H1 (cell line): ENCODE measurements around the gene PDX1.

ENCODE experiments used
- CEBPB ChIP-seq: IDR thresholded peaks from 2 replicates; pipeline ENCODE4 v1.6.1; 2012; ENCODE audit warnings: low read depth, low read length
- EP300 ChIP-seq, 2 experiments: IDR thresholded peaks; 1 replicate in 1 of 2; 2 replicates in 1 of 2; pipeline ENCODE4 v1.6.1; 2011 to 2012; ENCODE audit warnings: low read depth in 2 of 2, low read length in 2 of 2, mild to moderate bottlenecking in 2 of 2, borderline replicate concordance in 1 of 2, inconsistent platforms in 1 of 2, moderate library complexity in 1 of 2
- POLR2AphosphoS5 ChIP-seq: IDR thresholded peaks from 2 replicates; pipeline ENCODE4 v1.6.1; 2011; ENCODE audit warnings: low read depth, low read length
- SRF ChIP-seq: IDR thresholded peaks from 2 replicates; pipeline ENCODE4 v1.6.1; 2011; ENCODE audit warnings: mild to moderate bottlenecking, low read depth, low read length, moderate library complexity
- TF ChIP-seq, protein P1 (sequence below): fragments of 300-600 bp; sonication (generic); IDR thresholded peaks from 2 replicates; pipeline ENCODE4 v1.7.1; 2012; ENCODE audit warnings: low read length, moderate library complexity, mild to moderate bottlenecking, inconsistent platforms; ENCODE audit not compliant: insufficient replicate concordance

DNA sequence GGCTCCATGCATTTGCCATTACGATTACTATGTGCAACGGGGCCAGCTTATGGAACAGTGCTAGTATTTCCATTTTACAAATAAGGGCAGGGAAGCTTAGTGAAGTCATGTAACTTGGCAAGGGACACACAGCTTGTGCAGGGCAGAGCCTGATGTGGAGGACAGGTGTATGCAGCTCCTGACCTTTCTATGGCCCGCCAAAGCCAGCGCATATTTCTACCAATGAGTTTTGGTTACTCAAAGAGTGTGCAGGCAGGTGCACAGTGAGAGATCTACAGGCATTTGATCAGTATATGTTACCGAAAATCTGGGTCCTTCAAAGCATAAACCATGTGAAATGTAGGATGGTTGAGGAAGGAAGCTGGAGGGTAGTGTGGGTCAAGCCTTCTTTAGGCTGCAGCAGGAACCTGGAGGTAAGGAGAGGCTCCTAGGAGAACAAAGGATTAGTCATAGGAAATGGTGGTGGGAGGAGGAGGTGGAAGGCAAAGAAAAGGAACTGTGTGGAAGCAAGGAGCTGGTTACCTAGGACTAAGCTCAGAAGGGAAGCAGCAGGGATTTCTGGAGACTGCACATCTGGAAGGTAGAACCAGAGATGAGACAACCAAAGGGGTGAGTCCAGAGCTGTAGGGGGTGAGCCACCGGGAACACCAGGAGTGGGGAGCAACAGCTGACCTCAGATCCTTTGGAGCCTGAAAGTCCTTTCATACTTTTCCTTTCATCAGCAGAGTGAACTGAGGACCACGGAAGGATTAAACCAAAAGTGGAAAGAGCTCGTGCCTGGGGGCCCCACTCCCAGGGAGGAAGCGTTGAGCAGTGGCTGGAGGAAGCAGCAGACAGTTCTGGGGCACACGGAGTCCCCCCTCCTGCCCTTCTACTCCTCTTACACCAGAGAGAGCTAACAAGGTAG, 4.2 kb upstream of the PDX1 start:
- TF ChIP-seq, protein P1, sequence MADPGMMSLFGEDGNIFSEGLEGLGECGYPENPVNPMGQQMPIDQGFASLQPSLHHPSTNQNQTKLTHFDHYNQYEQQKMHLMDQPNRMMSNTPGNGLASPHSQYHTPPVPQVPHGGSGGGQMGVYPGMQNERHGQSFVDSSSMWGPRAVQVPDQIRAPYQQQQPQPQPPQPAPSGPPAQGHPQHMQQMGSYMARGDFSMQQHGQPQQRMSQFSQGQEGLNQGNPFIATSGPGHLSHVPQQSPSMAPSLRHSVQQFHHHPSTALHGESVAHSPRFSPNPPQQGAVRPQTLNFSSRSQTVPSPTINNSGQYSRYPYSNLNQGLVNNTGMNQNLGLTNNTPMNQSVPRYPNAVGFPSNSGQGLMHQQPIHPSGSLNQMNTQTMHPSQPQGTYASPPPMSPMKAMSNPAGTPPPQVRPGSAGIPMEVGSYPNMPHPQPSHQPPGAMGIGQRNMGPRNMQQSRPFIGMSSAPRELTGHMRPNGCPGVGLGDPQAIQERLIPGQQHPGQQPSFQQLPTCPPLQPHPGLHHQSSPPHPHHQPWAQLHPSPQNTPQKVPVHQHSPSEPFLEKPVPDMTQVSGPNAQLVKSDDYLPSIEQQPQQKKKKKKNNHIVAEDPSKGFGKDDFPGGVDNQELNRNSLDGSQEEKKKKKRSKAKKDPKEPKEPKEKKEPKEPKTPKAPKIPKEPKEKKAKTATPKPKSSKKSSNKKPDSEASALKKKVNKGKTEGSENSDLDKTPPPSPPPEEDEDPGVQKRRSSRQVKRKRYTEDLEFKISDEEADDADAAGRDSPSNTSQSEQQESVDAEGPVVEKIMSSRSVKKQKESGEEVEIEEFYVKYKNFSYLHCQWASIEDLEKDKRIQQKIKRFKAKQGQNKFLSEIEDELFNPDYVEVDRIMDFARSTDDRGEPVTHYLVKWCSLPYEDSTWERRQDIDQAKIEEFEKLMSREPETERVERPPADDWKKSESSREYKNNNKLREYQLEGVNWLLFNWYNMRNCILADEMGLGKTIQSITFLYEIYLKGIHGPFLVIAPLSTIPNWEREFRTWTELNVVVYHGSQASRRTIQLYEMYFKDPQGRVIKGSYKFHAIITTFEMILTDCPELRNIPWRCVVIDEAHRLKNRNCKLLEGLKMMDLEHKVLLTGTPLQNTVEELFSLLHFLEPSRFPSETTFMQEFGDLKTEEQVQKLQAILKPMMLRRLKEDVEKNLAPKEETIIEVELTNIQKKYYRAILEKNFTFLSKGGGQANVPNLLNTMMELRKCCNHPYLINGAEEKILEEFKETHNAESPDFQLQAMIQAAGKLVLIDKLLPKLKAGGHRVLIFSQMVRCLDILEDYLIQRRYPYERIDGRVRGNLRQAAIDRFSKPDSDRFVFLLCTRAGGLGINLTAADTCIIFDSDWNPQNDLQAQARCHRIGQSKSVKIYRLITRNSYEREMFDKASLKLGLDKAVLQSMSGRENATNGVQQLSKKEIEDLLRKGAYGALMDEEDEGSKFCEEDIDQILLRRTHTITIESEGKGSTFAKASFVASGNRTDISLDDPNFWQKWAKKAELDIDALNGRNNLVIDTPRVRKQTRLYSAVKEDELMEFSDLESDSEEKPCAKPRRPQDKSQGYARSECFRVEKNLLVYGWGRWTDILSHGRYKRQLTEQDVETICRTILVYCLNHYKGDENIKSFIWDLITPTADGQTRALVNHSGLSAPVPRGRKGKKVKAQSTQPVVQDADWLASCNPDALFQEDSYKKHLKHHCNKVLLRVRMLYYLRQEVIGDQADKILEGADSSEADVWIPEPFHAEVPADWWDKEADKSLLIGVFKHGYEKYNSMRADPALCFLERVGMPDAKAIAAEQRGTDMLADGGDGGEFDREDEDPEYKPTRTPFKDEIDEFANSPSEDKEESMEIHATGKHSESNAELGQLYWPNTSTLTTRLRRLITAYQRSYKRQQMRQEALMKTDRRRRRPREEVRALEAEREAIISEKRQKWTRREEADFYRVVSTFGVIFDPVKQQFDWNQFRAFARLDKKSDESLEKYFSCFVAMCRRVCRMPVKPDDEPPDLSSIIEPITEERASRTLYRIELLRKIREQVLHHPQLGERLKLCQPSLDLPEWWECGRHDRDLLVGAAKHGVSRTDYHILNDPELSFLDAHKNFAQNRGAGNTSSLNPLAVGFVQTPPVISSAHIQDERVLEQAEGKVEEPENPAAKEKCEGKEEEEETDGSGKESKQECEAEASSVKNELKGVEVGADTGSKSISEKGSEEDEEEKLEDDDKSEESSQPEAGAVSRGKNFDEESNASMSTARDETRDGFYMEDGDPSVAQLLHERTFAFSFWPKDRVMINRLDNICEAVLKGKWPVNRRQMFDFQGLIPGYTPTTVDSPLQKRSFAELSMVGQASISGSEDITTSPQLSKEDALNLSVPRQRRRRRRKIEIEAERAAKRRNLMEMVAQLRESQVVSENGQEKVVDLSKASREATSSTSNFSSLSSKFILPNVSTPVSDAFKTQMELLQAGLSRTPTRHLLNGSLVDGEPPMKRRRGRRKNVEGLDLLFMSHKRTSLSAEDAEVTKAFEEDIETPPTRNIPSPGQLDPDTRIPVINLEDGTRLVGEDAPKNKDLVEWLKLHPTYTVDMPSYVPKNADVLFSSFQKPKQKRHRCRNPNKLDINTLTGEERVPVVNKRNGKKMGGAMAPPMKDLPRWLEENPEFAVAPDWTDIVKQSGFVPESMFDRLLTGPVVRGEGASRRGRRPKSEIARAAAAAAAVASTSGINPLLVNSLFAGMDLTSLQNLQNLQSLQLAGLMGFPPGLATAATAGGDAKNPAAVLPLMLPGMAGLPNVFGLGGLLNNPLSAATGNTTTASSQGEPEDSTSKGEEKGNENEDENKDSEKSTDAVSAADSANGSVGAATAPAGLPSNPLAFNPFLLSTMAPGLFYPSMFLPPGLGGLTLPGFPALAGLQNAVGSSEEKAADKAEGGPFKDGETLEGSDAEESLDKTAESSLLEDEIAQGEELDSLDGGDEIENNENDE: no peak
- TF ChIP-seq EP300 (IDR thresholded peaks at IDR 0.05; ENCODE audit: borderline replicate concordance in 1 of 2, low read depth in 2 of 2, low read length in 2 of 2): no peak
- TF ChIP-seq SRF: no peak
- no peak for TF ChIP-seq CEBPB
- no peak for TF ChIP-seq POLR2AphosphoS5
